ENCODE data around the gene DGKH.

DGKH gene

GRCh38 chr13:42054798-42055499 is 6.5 kb downstream of the DGKH start:
- Histone ChIP-seq H3K14ac (ENCODE audit: low read length) (no peak overlapping the region), H3K9ac (ENCODE audit: low read depth, low read length, poor library complexity) (no peak overlapping the region), H2AK5ac (ENCODE audit: low read depth, low read length) (no peak overlapping the region), H2BK120ac (ENCODE audit: low read depth, low read length) (no peak overlapping the region), H3K9me3 (replicated peaks in 1 of 2; ENCODE audit: control insufficient read depth in 2 of 2, insufficient read depth in 1 of 2, low read depth in 1 of 2, low read length in 2 of 2) (peaks cover 0 to 7% of the 10 kb centered on the region in 2 donors), H3K4me2 (ENCODE audit: insufficient read depth, low read length, poor library complexity, severe bottlenecking) (no peak overlapping the region), H2BK12ac (ENCODE audit: low read length) (no peak overlapping the region), H2BK5ac (ENCODE audit: low read length) (no peak overlapping the region), H2BK15ac (ENCODE audit: low read length) (no peak overlapping the region), H3K18ac (ENCODE audit: low read length) (no peak overlapping the region), H2AFZ (ENCODE audit: low read length) (no peak overlapping the region), H3K4me1 (ENCODE audit: control insufficient read depth in 2 of 2, insufficient read depth in 1 of 2, low read depth in 1 of 2, low read length in 2 of 2) (no peaks in the 10 kb centered on the region), H3K4ac (ENCODE audit: low read length) (no peak overlapping the region), H3K79me1 (ENCODE audit: low read depth, low read length) (no peaks in the 10 kb centered on the region), H4K91ac (ENCODE audit: low read depth, low read length, poor library complexity) (no peak overlapping the region), H3K36me3 (replicated peaks in 1 of 2; ENCODE audit: control insufficient read depth in 2 of 2, insufficient read depth in 2 of 2, low read length in 2 of 2) (peaks cover 0 to 10% of the 10 kb centered on the region in 2 donors), H3K27me3 (ENCODE audit: control insufficient read depth in 3 of 3, insufficient read depth in 3 of 3, low read depth in 1 of 3, low read length in 3 of 3) (no peaks in the 10 kb centered on the region), H3K27ac (replicated peaks; ENCODE audit: low read length) (no peak overlapping the region), H4K8ac (ENCODE audit: low read depth, low read length) (no peak overlapping the region), H3K4me3 (ENCODE audit: low read length in 2 of 2) (no peak overlapping the region), H3K23ac (ENCODE audit: low read depth, low read length, poor library complexity) (no peak overlapping the region)
- no CpG with 5 or more reads among the region's 5 CpGs for WGBS, 2 donors (ENCODE audit: extremely low coverage in 2 of 2, insufficient read length in 2 of 2, insufficient replicate concordance in 1 of 2)
- no peak for DNase-seq (ENCODE audit: low spot score)

GRCh38 chr13:42055500-42056085 is 7.1 kb downstream of the DGKH start:
- Histone ChIP-seq H3K23ac (ENCODE audit: low read depth, low read length, poor library complexity) (no peak overlapping the region), H3K27me3 (ENCODE audit: control insufficient read depth in 3 of 3, insufficient read depth in 3 of 3, low read depth in 1 of 3, low read length in 3 of 3) (no peaks in the 10 kb centered on the region), H3K4ac (ENCODE audit: low read length) (no peak overlapping the region), H2BK5ac (ENCODE audit: low read length) (no peak overlapping the region), H3K27ac (replicated peaks; ENCODE audit: low read length) (no peak overlapping the region), H4K8ac (ENCODE audit: low read depth, low read length) (no peak overlapping the region), H2AK5ac (ENCODE audit: low read depth, low read length) (no peak overlapping the region), H3K14ac (ENCODE audit: low read length) (no peak overlapping the region), H2BK120ac (ENCODE audit: low read depth, low read length) (no peak overlapping the region), H3K4me1 (ENCODE audit: control insufficient read depth in 2 of 2, insufficient read depth in 1 of 2, low read depth in 1 of 2, low read length in 2 of 2) (no peaks in the 10 kb centered on the region), H2AFZ (ENCODE audit: low read length) (no peak overlapping the region), H3K4me2 (ENCODE audit: insufficient read depth, low read length, poor library complexity, severe bottlenecking) (no peak overlapping the region), H3K18ac (ENCODE audit: low read length) (no peak overlapping the region), H3K9ac (ENCODE audit: low read depth, low read length, poor library complexity) (no peak overlapping the region), H3K79me1 (ENCODE audit: low read depth, low read length) (no peaks in the 10 kb centered on the region), H3K4me3 (ENCODE audit: low read length in 2 of 2) (no peak overlapping the region), H4K91ac (ENCODE audit: low read depth, low read length, poor library complexity) (no peak overlapping the region), H2BK15ac (ENCODE audit: low read length) (no peak overlapping the region), H3K36me3 (replicated peaks in 1 of 2; ENCODE audit: control insufficient read depth in 2 of 2, insufficient read depth in 2 of 2, low read length in 2 of 2) (peaks cover 0 to 11% of the 10 kb centered on the region in 2 donors), H3K9me3 (replicated peaks in 1 of 2; ENCODE audit: control insufficient read depth in 2 of 2, insufficient read depth in 1 of 2, low read depth in 1 of 2, low read length in 2 of 2) (peaks cover 0 to 7% of the 10 kb centered on the region in 2 donors), H2BK12ac (ENCODE audit: low read length) (no peak overlapping the region)
- 100% methylated on average over 2 of the region's 6 CpGs; no CpG with 5 or more reads in 1 of the 2 donors for WGBS, 2 donors (ENCODE audit: extremely low coverage in 2 of 2, insufficient read length in 2 of 2, insufficient replicate concordance in 1 of 2)
- no peak for DNase-seq (ENCODE audit: low spot score)

- Histone ChIP-seq H3K14ac (ENCODE audit: low read length) (no peak overlapping the region), H2BK12ac (ENCODE audit: low read length) (no peak overlapping the region), H4K8ac (ENCODE audit: low read depth, low read length) (no peak overlapping the region), H3K9ac (ENCODE audit: low read depth, low read length, poor library complexity) (no peak overlapping the region), H2BK15ac (ENCODE audit: low read length) (no peak overlapping the region), H3K27me3 (ENCODE audit: control insufficient read depth in 3 of 3, insufficient read depth in 3 of 3, low read depth in 1 of 3, low read length in 3 of 3) (no peaks in the 10 kb centered on the region), H3K4me3 (ENCODE audit: low read length in 2 of 2) (no peak overlapping the region), H2BK120ac (ENCODE audit: low read depth, low read length) (no peak overlapping the region), H4K91ac (ENCODE audit: low read depth, low read length, poor library complexity) (no peak overlapping the region), H3K4ac (ENCODE audit: low read length) (no peak overlapping the region), H2BK5ac (ENCODE audit: low read length) (no peak overlapping the region), H3K36me3 (replicated peaks in 1 of 2; ENCODE audit: control insufficient read depth in 2 of 2, insufficient read depth in 2 of 2, low read length in 2 of 2) (peaks cover 0 to 10% of the 10 kb centered on the region in 2 donors), H3K23ac (ENCODE audit: low read depth, low read length, poor library complexity) (no peak overlapping the region), H3K79me1 (ENCODE audit: low read depth, low read length) (no peaks in the 10 kb centered on the region), H3K4me1 (ENCODE audit: control insufficient read depth in 2 of 2, insufficient read depth in 1 of 2, low read depth in 1 of 2, low read length in 2 of 2) (no peaks in the 10 kb centered on the region), H2AK5ac (ENCODE audit: low read depth, low read length) (no peak overlapping the region), H3K18ac (ENCODE audit: low read length) (no peak overlapping the region), H3K27ac (replicated peaks; ENCODE audit: low read length) (no peak overlapping the region), H3K9me3 (replicated peaks in 1 of 2; ENCODE audit: control insufficient read depth in 2 of 2, insufficient read depth in 1 of 2, low read depth in 1 of 2, low read length in 2 of 2) (peaks cover 0 to 7% of the 10 kb centered on the region in 2 donors), H3K4me2 (ENCODE audit: insufficient read depth, low read length, poor library complexity, severe bottlenecking) (no peak overlapping the region), H2AFZ (ENCODE audit: low read length) (no peak overlapping the region)
- WGBS, 2 donors (ENCODE audit: extremely low coverage in 2 of 2, insufficient read length in 2 of 2, insufficient replicate concordance in 1 of 2) = no CpG with 5 or more reads among the region's 1 CpG
- DNase-seq (ENCODE audit: low spot score) = no peak
Measured at GRCh38 chr13:42056146-42056545, 7.7 kb downstream of the DGKH start.

GRCh38 chr13:42056583-42056982 is 8.1 kb downstream of the DGKH start:
- no peak overlapping the region for H3K4me2 ChIP-seq (ENCODE audit: insufficient read depth, low read length, poor library complexity, severe bottlenecking)
- no peak overlapping the region for H2BK12ac ChIP-seq (ENCODE audit: low read length)
- H3K18ac ChIP-seq (ENCODE audit: low read length) = no peak overlapping the region
- H2BK120ac ChIP-seq (ENCODE audit: low read depth, low read length) = no peak overlapping the region
- H3K23ac ChIP-seq (ENCODE audit: low read depth, low read length, poor library complexity) = no peak overlapping the region
- DNase-seq (ENCODE audit: low spot score) = no peak
- no CpG with 5 or more reads among the region's 6 CpGs for WGBS, 2 donors (ENCODE audit: extremely low coverage in 2 of 2, insufficient read length in 2 of 2, insufficient replicate concordance in 1 of 2)
- no peak overlapping the region for H3K9ac ChIP-seq (ENCODE audit: low read depth, low read length, poor library complexity)
- H3K27me3 ChIP-seq (ENCODE audit: control insufficient read depth in 3 of 3, insufficient read depth in 3 of 3, low read depth in 1 of 3, low read length in 3 of 3) = no peaks in the 10 kb centered on the region
- no peak overlapping the region for H3K14ac ChIP-seq (ENCODE audit: low read length)
- no peak overlapping the region for H2BK5ac ChIP-seq (ENCODE audit: low read length)
- no peaks in the 10 kb centered on the region for H3K79me1 ChIP-seq (ENCODE audit: low read depth, low read length)
- no peak overlapping the region for H4K8ac ChIP-seq (ENCODE audit: low read depth, low read length)
- H2BK15ac ChIP-seq (ENCODE audit: low read length) = no peak overlapping the region
- no peak overlapping the region for H3K4me3 ChIP-seq (ENCODE audit: low read length in 2 of 2)
- H2AK5ac ChIP-seq (ENCODE audit: low read depth, low read length) = no peak overlapping the region
- no peak overlapping the region for H2AFZ ChIP-seq (ENCODE audit: low read length)
- peaks cover 0 to 10% of the 10 kb centered on the region in 2 donors for H3K36me3 ChIP-seq (replicated peaks in 1 of 2; ENCODE audit: control insufficient read depth in 2 of 2, insufficient read depth in 2 of 2, low read length in 2 of 2)
- H3K27ac ChIP-seq (replicated peaks; ENCODE audit: low read length) = no peak overlapping the region
- no peak overlapping the region for H3K4ac ChIP-seq (ENCODE audit: low read length)
- H4K91ac ChIP-seq (ENCODE audit: low read depth, low read length, poor library complexity) = no peak overlapping the region
- peaks cover 0 to 7% of the 10 kb centered on the region in 2 donors for H3K9me3 ChIP-seq (replicated peaks in 1 of 2; ENCODE audit: control insufficient read depth in 2 of 2, insufficient read depth in 1 of 2, low read depth in 1 of 2, low read length in 2 of 2)
- no peaks in the 10 kb centered on the region for H3K4me1 ChIP-seq (ENCODE audit: control insufficient read depth in 2 of 2, insufficient read depth in 1 of 2, low read depth in 1 of 2, low read length in 2 of 2)

Measured in neuronal stem cell (in vitro differentiated cells).